ENCODE measurements around the gene ANKRD31.

GRCh38 chr5:75023368-75024159 lies 213.1 kb downstream of the ANKRD31 start:
- no peak for TF ChIP-seq CTCF (IDR thresholded peaks at IDR 0.05)
- TF ChIP-seq POLR2AphosphoS5 (IDR thresholded peaks at IDR 0.05; ENCODE audit: insufficient read depth in 1 of 2, low read depth in 1 of 2) = no peak

Measured in vagina (tissue), 2 donors.